AG04450 (cell line): ENCODE measurements around the gene TNS3. TPM values are rescaled to one million over a fixed set of nuclear protein-coding genes. Genes with fewer than 3 reads are reported as not detected.

ENCODE experiments used
- CTCF ChIA-PET: fragments of 300-600, 350-600 bp; formaldehyde crosslinking; extraction: SDS; loops from one replicate; lab custom pipeline; 2022; ENCODE audit warnings: antibody characterized with exemption, inconsistent platforms; lab: Charles Lee
- POLR2A ChIA-PET: fragments of 350-600 bp; formaldehyde crosslinking; extraction: SDS; loops from one replicate; lab custom pipeline; 2021; ENCODE audit warnings: antibody characterized with exemption, inconsistent platforms; lab: Yijun Ruan, JAX
- DNase-seq: peaks from one replicate; pipeline ENCODE4 v3.0.0-alpha.2; 2011; ENCODE audit warnings: low read depth, low spot score
- H3K27ac ChIP-seq: one replicate; pipeline ENCODE4 v1.5.1; 2012; ENCODE audit warnings: low read depth, low read length, control low read depth
- H3K27me3 ChIP-seq: one replicate; pipeline ENCODE4 v1.6.0; 2012; ENCODE audit warnings: low read length; ENCODE audit not compliant: control insufficient read depth, insufficient read depth
- H3K4me3 ChIP-seq: 2 replicates; pipeline ENCODE4 v1.5.1; 2011; ENCODE audit warnings: mild to moderate bottlenecking, low read depth, low read length, control low read depth
- H3K9me3 ChIP-seq: 2 replicates; pipeline ENCODE4 v1.5.1; 2012; ENCODE audit warnings: low read length; ENCODE audit not compliant: control insufficient read depth, insufficient read depth
- CTCF ChIP-seq: IDR thresholded peaks from 2 replicates; pipeline ENCODE4 v1.5.1; 2011; ENCODE audit warnings: low read depth, low read length, control low read depth, inconsistent platforms
- polyA plus RNA-seq: library from polyadenylated mRNA; depleted of rRNA; stranded (reverse); fragments of >200 nt; gene quantifications from 2 replicates; pipeline ENCODE4 v1.2.3, GENCODE V29; 2011

Gene TNS3
- polyA plus RNA-seq, 1 experiment = 131 TPM

- H3K4me3 ChIP-seq = no peak overlapping the region
- H3K9me3 ChIP-seq = no peaks in the 10 kb centered on the region
- H3K27ac ChIP-seq = peak overlapping the region; percentile 75
- ChIA-PET CTCF (interaction anchor here (1.8 kb wide), 1 partner anchor 25 kb away, joined by 9 read pairs; no protein-coding TSS in a partner anchor), POLR2A (interaction anchor here (0.6 kb wide), 1 partner anchor 36 kb away, joined by 3 read pairs; no protein-coding TSS in a partner anchor)
- no peak for TF ChIP-seq CTCF
- peak; percentile 61 for DNase-seq
- H3K27me3 ChIP-seq = no peaks in the 10 kb centered on the region
Measured at GRCh38 chr7:47291461-47292081, 290.3 kb downstream of the TNS3 start.

- no peak for TF ChIP-seq CTCF
- ChIA-PET CTCF (interaction anchor here (1.8 kb wide), 1 partner anchor 25 kb away, joined by 9 read pairs; no protein-coding TSS in a partner anchor), POLR2A (no interaction called here)
- Histone ChIP-seq H3K9me3 (no peaks in the 10 kb centered on the region), H3K27ac (peak overlapping the region; percentile 24), H3K4me3 (no peak overlapping the region), H3K27me3 (no peaks in the 10 kb centered on the region)
- DNase-seq = no peak
Measured at GRCh38 chr7:47290867-47291266, 291.0 kb downstream of the TNS3 start.

- Histone ChIP-seq H3K27ac (no peak overlapping the region), H3K4me3 (no peak overlapping the region), H3K9me3 (no peaks in the 10 kb centered on the region), H3K27me3 (no peaks in the 10 kb centered on the region)
- CTCF ChIA-PET = interaction anchor here (1.0 to 1.8 kb wide), 2 partner anchors 24 to 529 kb away, joined by 7 to 9 read pairs; no protein-coding TSS in a partner anchor
- POLR2A ChIA-PET = no interaction called here
- DNase-seq = no peak
- TF ChIP-seq CTCF = no peak
Measured at GRCh38 chr7:47290466-47290865, 291.4 kb downstream of the TNS3 start.

- Histone ChIP-seq H3K4me3 (no peak overlapping the region), H3K27me3 (no peaks in the 10 kb centered on the region), H3K9me3 (no peaks in the 10 kb centered on the region), H3K27ac (no peak overlapping the region)
- TF ChIP-seq CTCF = no peak
- ChIA-PET CTCF (interaction anchor here (1.2 to 2.7 kb wide), 2 partner anchors 19 to 22 kb away, joined by 3 to 18 read pairs; no protein-coding TSS in a partner anchor), POLR2A (no interaction called here)
- no peak for DNase-seq
Measured at GRCh38 chr7:47288060-47288459, 293.9 kb downstream of the TNS3 start.

GRCh38 chr7:47285860-47286491 lies 295.9 kb downstream of the TNS3 start:
- CTCF ChIA-PET = interaction anchor here (2.8 kb wide), 1 partner anchor 20 kb away, joined by 14 read pairs; no protein-coding TSS in a partner anchor

More at GRCh38 chr7:47285860-47286491, 295.9 kb downstream of the TNS3 start:
- no peaks in the 10 kb centered on the region for H3K9me3 ChIP-seq
- no peak overlapping the region for H3K27ac ChIP-seq
- no peaks in the 10 kb centered on the region for H3K27me3 ChIP-seq
- DNase-seq = no peak
- no peak overlapping the region for H3K4me3 ChIP-seq
- no peak for TF ChIP-seq CTCF
- POLR2A ChIA-PET = no interaction called here
